ENCODE data around the gene TPSAB1. TPM values are rescaled to one million over a fixed set of nuclear protein-coding genes. Genes with fewer than 3 reads are reported as not detected.

The TPSAB1 gene
- polyA plus RNA-seq, 3 donors, result not detected

DNA sequence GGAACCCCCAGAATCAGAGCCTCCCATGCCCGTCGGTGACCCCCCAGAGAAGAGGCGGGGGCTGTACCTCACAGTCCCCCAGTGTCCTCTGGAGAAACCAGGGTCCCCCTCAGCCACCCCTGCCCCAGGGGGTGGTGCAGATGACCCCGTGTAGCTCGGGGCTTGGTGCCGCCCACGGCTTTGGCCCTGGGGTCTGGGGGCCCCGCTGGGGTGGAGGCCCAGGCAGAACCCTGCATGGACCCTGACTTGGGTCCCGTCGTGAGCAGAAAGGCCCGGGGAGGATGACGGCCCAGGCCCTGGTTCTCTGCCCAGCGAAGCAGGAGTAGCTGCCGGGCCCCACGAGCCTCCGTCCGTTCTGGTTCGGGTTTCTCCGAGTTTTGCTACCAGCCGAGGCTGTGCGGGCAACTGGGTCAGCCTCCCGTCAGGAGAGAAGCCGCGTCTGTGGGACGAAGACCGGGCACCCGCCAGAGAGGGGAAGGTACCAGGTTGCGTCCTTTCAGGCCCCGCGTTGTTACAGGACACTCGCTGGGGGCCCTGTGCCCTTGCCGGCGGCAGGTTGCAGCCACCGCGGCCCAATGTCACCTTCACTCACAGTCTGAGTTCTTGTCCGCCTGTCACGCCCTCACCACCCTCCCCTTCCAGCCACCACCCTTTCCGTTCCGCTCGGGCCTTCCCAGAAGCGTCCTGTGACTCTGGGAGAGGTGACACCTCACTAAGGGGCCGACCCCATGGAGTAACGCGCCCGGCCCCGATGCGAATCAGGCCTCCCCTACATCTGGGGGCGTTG lies 19.5 kb upstream of the TPSAB1 start:
- Histone ChIP-seq H4K20me1 (ENCODE audit: insufficient read depth, low read length) (no peaks in the 10 kb centered on the region), H3K27ac (ENCODE audit: low read depth in 1 of 2, low read length in 2 of 2) (no peak overlapping the region), H3K36me3 (replicated peaks in 1 of 2; ENCODE audit: control insufficient read depth in 1 of 2, insufficient read depth in 2 of 2, low read length in 2 of 2) (no peaks in the 10 kb centered on the region), H2AFZ (ENCODE audit: insufficient read depth, low read depth, low read length, poor library complexity, severe bottlenecking) (no peak overlapping the region), H3K27me3 (ENCODE audit: control insufficient read depth in 2 of 2, insufficient read depth in 2 of 2, low read length in 2 of 2) (no peaks in the 10 kb centered on the region), H3K79me2 (ENCODE audit: insufficient read depth, low read length) (no peaks in the 10 kb centered on the region), H3K4me2 (replicated peaks; ENCODE audit: extremely low read depth, low read length, poor library complexity, severe bottlenecking) (no peak overlapping the region), H3K9ac (ENCODE audit: insufficient read depth, low read length, poor library complexity, severe bottlenecking) (no peak overlapping the region), H3K9me3 (replicated peaks in 1 of 2; ENCODE audit: control insufficient read depth in 1 of 2, insufficient read depth in 1 of 2, low read length in 2 of 2) (no peaks in the 10 kb centered on the region), H3K4me1 (ENCODE audit: control insufficient read depth in 1 of 2, insufficient read depth in 2 of 2, low read length in 2 of 2) (no peaks in the 10 kb centered on the region), H3K4me3 (replicated peaks in 1 of 3; ENCODE audit: low read depth in 2 of 3, low read length in 3 of 3) (no peak overlapping the region)
- Mint-ChIP-seq H3K9me3 (peaks cover 0 to 2% (median 0%) of the 10 kb centered on the region in 7 donors), H3K27me3 (ENCODE audit: low read depth in 3 of 3) (peaks cover 0 to 5% (median 0%) of the 10 kb centered on the region in 3 donors), H3K4me3 (no peak overlapping the region), H3K27ac (no peak overlapping the region), H3K36me3 (no peaks in the 10 kb centered on the region), H3K4me1 (no peaks in the 10 kb centered on the region)
- no peak for DNase-seq
- intact Hi-C loops (cut with micrococcal nuclease), result no loop called here
- WGBS (ENCODE audit: insufficient coverage), result 90% methylated on average over 41 of the region's 48 CpGs
- TF ChIP-seq, protein P1, sequence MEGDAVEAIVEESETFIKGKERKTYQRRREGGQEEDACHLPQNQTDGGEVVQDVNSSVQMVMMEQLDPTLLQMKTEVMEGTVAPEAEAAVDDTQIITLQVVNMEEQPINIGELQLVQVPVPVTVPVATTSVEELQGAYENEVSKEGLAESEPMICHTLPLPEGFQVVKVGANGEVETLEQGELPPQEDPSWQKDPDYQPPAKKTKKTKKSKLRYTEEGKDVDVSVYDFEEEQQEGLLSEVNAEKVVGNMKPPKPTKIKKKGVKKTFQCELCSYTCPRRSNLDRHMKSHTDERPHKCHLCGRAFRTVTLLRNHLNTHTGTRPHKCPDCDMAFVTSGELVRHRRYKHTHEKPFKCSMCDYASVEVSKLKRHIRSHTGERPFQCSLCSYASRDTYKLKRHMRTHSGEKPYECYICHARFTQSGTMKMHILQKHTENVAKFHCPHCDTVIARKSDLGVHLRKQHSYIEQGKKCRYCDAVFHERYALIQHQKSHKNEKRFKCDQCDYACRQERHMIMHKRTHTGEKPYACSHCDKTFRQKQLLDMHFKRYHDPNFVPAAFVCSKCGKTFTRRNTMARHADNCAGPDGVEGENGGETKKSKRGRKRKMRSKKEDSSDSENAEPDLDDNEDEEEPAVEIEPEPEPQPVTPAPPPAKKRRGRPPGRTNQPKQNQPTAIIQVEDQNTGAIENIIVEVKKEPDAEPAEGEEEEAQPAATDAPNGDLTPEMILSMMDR (IDR thresholded peaks at IDR 0.05), result no peak

DNA sequence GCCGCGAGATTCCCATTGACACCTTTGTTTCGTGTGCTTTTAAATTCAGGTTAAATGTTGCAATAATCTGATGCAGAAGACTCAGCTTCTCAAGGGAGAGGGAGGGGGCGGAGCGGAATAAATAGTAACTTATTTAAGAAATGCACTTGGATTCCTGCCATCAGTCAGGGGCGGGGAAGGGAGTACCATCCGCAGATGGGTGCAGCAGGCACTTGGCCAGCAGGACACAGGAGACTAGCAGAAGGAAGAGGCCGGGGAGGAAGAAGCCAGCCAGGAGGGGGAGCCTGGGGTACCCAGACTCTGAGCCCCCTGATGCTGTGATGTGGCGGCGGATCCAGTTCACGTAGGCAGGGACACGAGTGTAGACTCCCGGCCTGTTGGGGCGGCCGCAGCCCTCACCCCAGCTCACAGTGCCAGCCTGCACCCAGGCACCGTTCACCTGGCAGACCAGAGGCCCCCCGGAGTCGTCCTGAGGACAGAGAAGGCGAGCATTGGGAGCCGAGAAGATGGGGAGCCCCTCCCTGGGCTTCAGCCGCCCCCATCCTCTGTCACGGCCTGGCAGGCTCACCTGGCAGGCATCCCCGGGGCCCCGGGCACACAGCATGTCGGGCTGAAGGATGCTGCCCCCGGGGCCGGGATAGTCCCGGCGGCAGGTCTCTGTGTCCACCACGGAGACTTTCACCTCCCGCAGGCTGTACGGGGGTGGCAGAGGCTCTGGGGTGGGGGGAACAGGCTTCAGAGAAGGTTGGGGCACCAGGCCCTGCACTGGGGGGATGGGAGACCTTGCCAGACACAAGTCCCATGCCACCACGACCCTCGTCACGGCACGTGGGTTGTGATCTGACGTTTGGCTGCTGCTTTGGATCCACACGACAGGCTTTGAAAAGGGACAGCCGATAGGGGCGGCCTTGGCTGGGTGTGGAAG lies 18.6 kb upstream of the TPSAB1 start:
- Histone ChIP-seq H4K20me1 (ENCODE audit: insufficient read depth, low read length) (no peaks in the 10 kb centered on the region), H3K36me3 (replicated peaks in 1 of 2; ENCODE audit: control insufficient read depth in 1 of 2, insufficient read depth in 2 of 2, low read length in 2 of 2) (no peaks in the 10 kb centered on the region), H3K27me3 (ENCODE audit: control insufficient read depth in 2 of 2, insufficient read depth in 2 of 2, low read length in 2 of 2) (no peaks in the 10 kb centered on the region), H3K27ac (ENCODE audit: low read depth in 1 of 2, low read length in 2 of 2) (no peak overlapping the region), H3K4me3 (replicated peaks in 1 of 3; ENCODE audit: low read depth in 2 of 3, low read length in 3 of 3) (no peak overlapping the region), H3K79me2 (ENCODE audit: insufficient read depth, low read length) (no peaks in the 10 kb centered on the region), H3K9me3 (replicated peaks in 1 of 2; ENCODE audit: control insufficient read depth in 1 of 2, insufficient read depth in 1 of 2, low read length in 2 of 2) (no peaks in the 10 kb centered on the region), H3K4me1 (ENCODE audit: control insufficient read depth in 1 of 2, insufficient read depth in 2 of 2, low read length in 2 of 2) (no peaks in the 10 kb centered on the region), H3K4me2 (replicated peaks; ENCODE audit: extremely low read depth, low read length, poor library complexity, severe bottlenecking) (no peak overlapping the region), H3K9ac (ENCODE audit: insufficient read depth, low read length, poor library complexity, severe bottlenecking) (no peak overlapping the region), H2AFZ (ENCODE audit: insufficient read depth, low read depth, low read length, poor library complexity, severe bottlenecking) (no peak overlapping the region)
- Mint-ChIP-seq H3K9me3 (peaks cover 0 to 2% (median 0%) of the 10 kb centered on the region in 7 donors), H3K27me3 (ENCODE audit: low read depth in 3 of 3) (peaks cover 0 to 5% (median 0%) of the 10 kb centered on the region in 3 donors), H3K4me3 (no peak overlapping the region), H3K27ac (no peak overlapping the region), H3K36me3 (no peaks in the 10 kb centered on the region), H3K4me1 (no peaks in the 10 kb centered on the region)
- no peak for DNase-seq
- TF ChIP-seq, protein P1 (IDR thresholded peaks at IDR 0.05), result no peak
- WGBS (ENCODE audit: insufficient coverage), result 88% methylated on average over 39 of the region's 40 CpGs
- intact Hi-C loops (cut with micrococcal nuclease), result no loop called here
